Neural cell (in vitro differentiated cells): ENCODE measurements around the gene MAPRE3. TPM values are rescaled to one million over a fixed set of nuclear protein-coding genes. Genes with fewer than 3 reads are reported as not detected.

Experiments
- H2AFZ ChIP-seq: fragments of 200-600, 300-800 bp; sonication (generic), shearing (Covaris generic); 2 replicates; pipeline ENCODE4 v1.6.0; 2014; ENCODE audit warnings: low read depth, mild to moderate bottlenecking, antibody characterized with exemption, low read length, moderate library complexity
- H3F3A ChIP-seq: fragments of 200-600 bp; shearing (Covaris generic); 2 replicates; pipeline ENCODE4 v1.6.1; 2016; ENCODE audit warnings: mild to moderate bottlenecking, moderate library complexity, mixed read lengths, antibody characterized with exemption, low read length; ENCODE audit not compliant: insufficient read depth, poor library complexity, severe bottlenecking
- H3K27ac ChIP-seq: fragments of 200-600, 300-800 bp; sonication (generic), shearing (Covaris generic); 2 replicates; pipeline ENCODE4 v1.5.1; 2014; ENCODE audit warnings: mild to moderate bottlenecking, low read length, moderate library complexity
- H3K27me3 ChIP-seq: fragments of 300-800, 200-600 bp; sonication (generic), shearing (Covaris generic); 2 replicates; pipeline ENCODE4 v1.6.0; 2014; ENCODE audit warnings: mild to moderate bottlenecking, low read depth, low read length, moderate library complexity; ENCODE audit not compliant: insufficient read depth
- H3K36me3 ChIP-seq: fragments of 300-800, 200-600 bp; sonication (generic), shearing (Covaris generic); 2 replicates; pipeline ENCODE4 v1.5.1; 2014; ENCODE audit warnings: mild to moderate bottlenecking, antibody characterized with exemption, low read length, moderate library complexity; ENCODE audit not compliant: insufficient read depth
- H3K4me2 ChIP-seq: fragments of 300-800, 200-600 bp; sonication (generic), shearing (Covaris generic); 2 replicates; pipeline ENCODE4 v1.6.0; 2014; ENCODE audit warnings: mild to moderate bottlenecking, low read length
- H3K4me3 ChIP-seq: fragments of 300-800, 200-600 bp; sonication (generic), shearing (Covaris generic); 2 replicates; pipeline ENCODE4 v1.5.1; 2014; ENCODE audit warnings: mild to moderate bottlenecking, low read length, moderate library complexity
- H3K79me2 ChIP-seq: fragments of 200-600 bp; shearing (Covaris generic); replicated peaks from 2 replicates; pipeline ENCODE4 v1.6.0; 2014; ENCODE audit warnings: mild to moderate bottlenecking, low read length, moderate library complexity; ENCODE audit not compliant: insufficient read depth
- H3K9ac ChIP-seq: fragments of 300-800, 200-600 bp; sonication (generic), shearing (Covaris generic); 2 replicates; pipeline ENCODE4 v1.6.1; 2016; ENCODE audit warnings: mild to moderate bottlenecking, low read length, mixed read lengths
- H3K9me2 ChIP-seq: fragments of 200-600 bp; shearing (Covaris generic); 2 replicates; pipeline ENCODE4 v1.6.1; 2016; ENCODE audit warnings: mild to moderate bottlenecking, low read length, mixed read lengths; ENCODE audit not compliant: insufficient read depth
- H3K9me3 ChIP-seq: fragments of 200-600, 300-800 bp; sonication (generic), shearing (Covaris generic); 2 replicates; pipeline ENCODE4 v1.6.1; 2016; ENCODE audit warnings: mild to moderate bottlenecking, mixed run types, low read length, moderate library complexity, mixed read lengths
- H4K20me1 ChIP-seq: fragments of 200-600 bp; shearing (Covaris generic); 2 replicates; pipeline ENCODE4 v1.6.1; 2016; ENCODE audit warnings: mild to moderate bottlenecking, mixed run types; ENCODE audit not compliant: insufficient read depth
- EP300 ChIP-seq: fragments of 450-650 bp; conservative IDR thresholded peaks from 2 replicates; pipeline ENCODE4 v1.6.1; 2014; ENCODE audit warnings: antibody characterized with exemption, mild to moderate bottlenecking, moderate library complexity; ENCODE audit not compliant: poor library complexity, severe bottlenecking
- EZH2 ChIP-seq: fragments of 200-600, 300-800 bp; shearing (Covaris generic), sonication (generic); IDR thresholded peaks from 2 replicates; pipeline ENCODE4 v1.6.1; 2014; ENCODE audit warnings: antibody characterized with exemption, low read length, borderline replicate concordance, mild to moderate bottlenecking; ENCODE audit not compliant: insufficient read depth, poor library complexity, severe bottlenecking
- MXI1 ChIP-seq: fragments of 450-650 bp; conservative IDR thresholded peaks from 2 replicates; pipeline ENCODE4 v1.6.1; 2014; ENCODE audit warnings: antibody characterized with exemption, mild to moderate bottlenecking; ENCODE audit not compliant: poor library complexity, severe bottlenecking
- POLR2AphosphoS5 ChIP-seq: IDR thresholded peaks from 2 replicates; pipeline ENCODE4 v1.6.1; 2012
- RAD21 ChIP-seq: fragments of 450-650 bp; conservative IDR thresholded peaks from 2 replicates; pipeline ENCODE4 v1.6.1; 2014; ENCODE audit warnings: antibody characterized with exemption, mild to moderate bottlenecking, moderate library complexity
- SMC3 ChIP-seq: fragments of 450-650 bp; conservative IDR thresholded peaks from 2 replicates; pipeline ENCODE4 v1.6.1; 2014; ENCODE audit warnings: antibody characterized with exemption, mild to moderate bottlenecking, moderate library complexity; ENCODE audit not compliant: poor library complexity
- TAF1 ChIP-seq: IDR thresholded peaks from 2 replicates; pipeline ENCODE4 v1.6.1; 2012; ENCODE audit warnings: low read depth
- polyA plus RNA-seq: library from polyadenylated mRNA; depleted of rRNA; stranded (reverse); fragments of >200 nt; gene quantifications from 2 replicates; pipeline ENCODE4 v1.2.3, GENCODE V29; 2014
- TF ChIP-seq, protein P1 (sequence below): fragments of 450-650 bp; IDR thresholded peaks from 2 replicates; pipeline ENCODE4 v1.5.1; 2014; ENCODE audit warnings: antibody characterized with exemption, mild to moderate bottlenecking, moderate library complexity; ENCODE audit not compliant: poor library complexity, severe bottlenecking
- TF ChIP-seq, protein P2 (sequence below): IDR thresholded peaks from 2 replicates; pipeline ENCODE4 v1.6.1; 2012; ENCODE audit warnings: borderline replicate concordance

MAPRE3 gene
- polyA plus RNA-seq, 1 donor from 2014 or later, result 69.2 TPM

DNA sequence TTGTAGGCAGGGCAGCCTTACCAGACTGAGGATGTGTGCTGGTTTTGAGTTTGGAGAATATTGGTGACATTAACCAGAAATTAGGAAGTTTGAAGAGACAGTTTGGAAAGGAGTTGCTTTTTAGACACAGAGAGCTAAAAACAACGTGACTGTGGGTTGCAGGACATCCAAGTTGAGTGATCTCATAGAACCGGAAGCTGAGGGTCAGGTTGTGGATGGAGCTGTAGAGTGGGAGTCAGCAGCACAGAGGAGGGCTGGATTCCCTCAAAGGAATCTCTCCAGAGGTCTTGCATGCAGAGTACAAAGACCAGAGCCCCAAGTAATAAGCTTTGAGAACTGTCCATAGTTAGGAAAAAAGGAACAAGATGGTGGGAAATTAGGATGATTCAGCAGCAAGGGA lies 9.3 kb downstream of the MAPRE3 start:
- no peaks in the 10 kb centered on the region for H3F3A ChIP-seq
- H3K9me2 ChIP-seq, result no peaks in the 10 kb centered on the region
- no peaks in the 10 kb centered on the region for H3K9me3 ChIP-seq
- H2AFZ ChIP-seq, result no peak overlapping the region
- no peaks in the 10 kb centered on the region for H3K27me3 ChIP-seq
- H3K36me3 ChIP-seq, result no peaks in the 10 kb centered on the region
- H3K4me2 ChIP-seq, result no peak overlapping the region
- H4K20me1 ChIP-seq, result peaks cover 4% of the 10 kb centered on the region
- TF ChIP-seq TAF1 (no peak), RAD21 (no peak), EZH2 (no peak)
- TF ChIP-seq, protein P1, sequence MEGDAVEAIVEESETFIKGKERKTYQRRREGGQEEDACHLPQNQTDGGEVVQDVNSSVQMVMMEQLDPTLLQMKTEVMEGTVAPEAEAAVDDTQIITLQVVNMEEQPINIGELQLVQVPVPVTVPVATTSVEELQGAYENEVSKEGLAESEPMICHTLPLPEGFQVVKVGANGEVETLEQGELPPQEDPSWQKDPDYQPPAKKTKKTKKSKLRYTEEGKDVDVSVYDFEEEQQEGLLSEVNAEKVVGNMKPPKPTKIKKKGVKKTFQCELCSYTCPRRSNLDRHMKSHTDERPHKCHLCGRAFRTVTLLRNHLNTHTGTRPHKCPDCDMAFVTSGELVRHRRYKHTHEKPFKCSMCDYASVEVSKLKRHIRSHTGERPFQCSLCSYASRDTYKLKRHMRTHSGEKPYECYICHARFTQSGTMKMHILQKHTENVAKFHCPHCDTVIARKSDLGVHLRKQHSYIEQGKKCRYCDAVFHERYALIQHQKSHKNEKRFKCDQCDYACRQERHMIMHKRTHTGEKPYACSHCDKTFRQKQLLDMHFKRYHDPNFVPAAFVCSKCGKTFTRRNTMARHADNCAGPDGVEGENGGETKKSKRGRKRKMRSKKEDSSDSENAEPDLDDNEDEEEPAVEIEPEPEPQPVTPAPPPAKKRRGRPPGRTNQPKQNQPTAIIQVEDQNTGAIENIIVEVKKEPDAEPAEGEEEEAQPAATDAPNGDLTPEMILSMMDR, result no peak
- H3K4me3 ChIP-seq, result no peak overlapping the region
- H3K79me2 ChIP-seq, result peaks cover 62% of the 10 kb centered on the region
- no peak overlapping the region for H3K27ac ChIP-seq
- H3K9ac ChIP-seq, result no peak overlapping the region

DNA sequence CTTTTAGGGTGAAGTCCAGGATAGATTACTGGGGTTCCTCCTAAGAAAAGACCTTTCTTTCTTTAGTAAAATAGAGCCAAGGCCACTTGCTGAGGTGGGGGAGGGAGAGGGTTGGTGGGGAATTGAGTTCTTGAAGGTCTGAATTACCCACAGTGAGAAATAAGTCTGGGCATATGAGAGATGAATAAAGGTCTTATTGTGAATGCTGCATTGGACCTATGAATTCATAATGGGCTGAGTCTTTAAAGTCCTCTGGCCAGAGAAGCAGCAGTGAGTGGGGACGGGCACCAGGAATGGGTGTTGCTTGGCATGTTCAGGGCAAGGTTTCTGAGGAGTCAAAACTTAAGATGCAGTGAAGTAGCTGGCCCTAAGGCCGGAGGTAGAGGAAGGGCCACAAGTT lies 10.5 kb downstream of the MAPRE3 start:
- peaks cover 4% of the 10 kb centered on the region for H4K20me1 ChIP-seq
- H3K27ac ChIP-seq, result no peak overlapping the region
- no peak overlapping the region for H3K9ac ChIP-seq
- H3K36me3 ChIP-seq, result peaks cover 5% of the 10 kb centered on the region
- no peaks in the 10 kb centered on the region for H3K9me3 ChIP-seq
- H3K27me3 ChIP-seq, result no peaks in the 10 kb centered on the region
- H3F3A ChIP-seq, result no peaks in the 10 kb centered on the region
- no peak overlapping the region for H3K4me3 ChIP-seq
- H3K9me2 ChIP-seq, result no peaks in the 10 kb centered on the region
- no peak overlapping the region for H3K4me2 ChIP-seq
- H2AFZ ChIP-seq, result no peak overlapping the region
- H3K79me2 ChIP-seq, result peaks cover 52% of the 10 kb centered on the region
- TF ChIP-seq SMC3 (no peak), TAF1 (no peak), POLR2AphosphoS5 (no peak), EP300 (no peak), EZH2 (no peak), MXI1 (no peak), RAD21 (no peak)
- TF ChIP-seq, protein P1, result no peak
- TF ChIP-seq, protein P2, sequence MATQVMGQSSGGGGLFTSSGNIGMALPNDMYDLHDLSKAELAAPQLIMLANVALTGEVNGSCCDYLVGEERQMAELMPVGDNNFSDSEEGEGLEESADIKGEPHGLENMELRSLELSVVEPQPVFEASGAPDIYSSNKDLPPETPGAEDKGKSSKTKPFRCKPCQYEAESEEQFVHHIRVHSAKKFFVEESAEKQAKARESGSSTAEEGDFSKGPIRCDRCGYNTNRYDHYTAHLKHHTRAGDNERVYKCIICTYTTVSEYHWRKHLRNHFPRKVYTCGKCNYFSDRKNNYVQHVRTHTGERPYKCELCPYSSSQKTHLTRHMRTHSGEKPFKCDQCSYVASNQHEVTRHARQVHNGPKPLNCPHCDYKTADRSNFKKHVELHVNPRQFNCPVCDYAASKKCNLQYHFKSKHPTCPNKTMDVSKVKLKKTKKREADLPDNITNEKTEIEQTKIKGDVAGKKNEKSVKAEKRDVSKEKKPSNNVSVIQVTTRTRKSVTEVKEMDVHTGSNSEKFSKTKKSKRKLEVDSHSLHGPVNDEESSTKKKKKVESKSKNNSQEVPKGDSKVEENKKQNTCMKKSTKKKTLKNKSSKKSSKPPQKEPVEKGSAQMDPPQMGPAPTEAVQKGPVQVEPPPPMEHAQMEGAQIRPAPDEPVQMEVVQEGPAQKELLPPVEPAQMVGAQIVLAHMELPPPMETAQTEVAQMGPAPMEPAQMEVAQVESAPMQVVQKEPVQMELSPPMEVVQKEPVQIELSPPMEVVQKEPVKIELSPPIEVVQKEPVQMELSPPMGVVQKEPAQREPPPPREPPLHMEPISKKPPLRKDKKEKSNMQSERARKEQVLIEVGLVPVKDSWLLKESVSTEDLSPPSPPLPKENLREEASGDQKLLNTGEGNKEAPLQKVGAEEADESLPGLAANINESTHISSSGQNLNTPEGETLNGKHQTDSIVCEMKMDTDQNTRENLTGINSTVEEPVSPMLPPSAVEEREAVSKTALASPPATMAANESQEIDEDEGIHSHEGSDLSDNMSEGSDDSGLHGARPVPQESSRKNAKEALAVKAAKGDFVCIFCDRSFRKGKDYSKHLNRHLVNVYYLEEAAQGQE, result no peak
